ENCODE measurements around the gene NCBP2L. TPM values are rescaled to one million over a fixed set of nuclear protein-coding genes. Genes with fewer than 3 reads are reported as not detected.

Gene NCBP2L
- not detected in 5 replicates for total RNA-seq (2022; extraction: Qiagen RNA extraction)

GRCh38 chrX:107777536-107777832 lies at the start of gene NCBP2L:
NCBP2L (plus strand) TSS chrX:107777733; CDS start chrX:107794221, 16,488 bp downstream.

DNA sequence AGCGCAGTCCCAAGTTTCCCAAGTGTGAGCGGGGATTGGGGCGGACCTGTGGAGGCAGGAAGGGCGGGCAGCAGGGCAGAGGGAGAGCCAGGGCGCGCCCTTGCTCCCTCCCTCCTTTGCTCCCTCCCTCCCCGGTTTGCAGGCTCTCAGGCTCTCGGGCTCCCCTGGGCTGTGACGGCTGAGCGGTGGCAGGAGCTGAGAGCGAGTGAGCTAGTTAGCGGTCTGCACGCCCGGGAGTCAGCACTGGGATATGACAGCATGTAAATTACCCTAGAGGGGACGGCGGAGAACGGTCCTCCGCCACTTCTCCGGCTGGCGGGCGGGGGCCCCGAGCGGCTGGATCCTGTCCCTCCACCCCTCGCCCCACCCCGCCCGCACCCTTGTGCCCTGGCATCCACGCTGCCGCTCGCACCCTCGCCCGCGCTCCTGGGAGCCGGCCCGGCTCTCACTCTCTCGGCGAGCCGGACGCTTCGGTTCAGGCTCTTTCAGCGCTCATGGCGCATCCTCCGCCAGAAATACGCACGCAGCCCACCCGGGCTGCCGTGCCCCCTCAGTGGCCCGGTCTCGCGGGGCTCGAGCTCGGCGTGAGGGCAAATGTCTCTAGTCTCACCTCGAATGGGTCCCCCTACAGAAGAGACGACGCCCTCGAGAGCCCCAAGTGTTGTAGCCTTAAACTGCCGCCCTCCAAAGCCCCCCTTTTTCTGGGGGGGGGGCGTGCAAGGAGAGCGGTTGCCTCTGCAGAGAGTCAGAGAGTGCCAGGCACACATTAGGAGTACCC lies 1.6 kb upstream of the NCBP2L start, which contains the start of gene TSC22D3:
TSC22D3 (minus strand) TSS at position 54 of the 778 bp plus-strand sequence. CDS start 368 bp downstream, outside the sequence.

DNA sequence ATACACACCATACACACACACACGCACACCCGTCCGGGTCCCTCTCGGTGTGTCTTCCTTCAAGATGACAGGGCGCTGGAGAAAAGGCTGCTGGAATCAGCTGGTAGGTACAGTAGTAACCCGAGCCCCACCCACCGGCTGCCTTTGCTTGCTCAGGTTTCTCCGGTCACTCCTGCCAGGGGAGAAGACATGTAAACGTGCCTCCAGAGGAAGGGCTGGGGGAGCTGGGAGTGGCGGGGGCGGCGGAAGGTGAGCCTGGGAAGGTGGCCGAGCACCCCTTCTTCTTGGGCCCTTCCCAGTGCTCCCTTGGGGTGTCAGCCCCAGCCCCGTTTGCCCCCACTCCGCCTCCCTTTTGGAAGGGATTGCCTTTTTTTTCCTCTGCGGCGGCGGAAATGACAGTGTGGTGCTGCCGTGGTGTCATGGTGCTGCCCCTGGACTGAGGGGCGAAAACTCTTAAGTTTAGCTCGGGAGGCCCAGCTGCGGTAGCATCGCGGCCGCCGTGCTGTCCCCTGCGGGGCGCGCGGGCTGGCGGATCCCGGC lies 48.2 kb downstream of the NCBP2L start, which contains the start of gene MID2:
MID2 (plus strand) TSS at position 169 of the 540 bp plus-strand sequence. CDS start 561 bp downstream, outside the sequence.

Other genes with a start within 250 kb of the NCBP2L start
- 89.0 to 101 TPM (median 91.9 TPM) in 5 replicates for gene PRPS1, start 149.2 kb upstream of the NCBP2L start, total RNA-seq (2022; extraction: Qiagen RNA extraction)
- 210 to 273 TPM (median 236 TPM) in 5 replicates for gene TSC22D3, start 1.9 kb upstream of the NCBP2L start, total RNA-seq (2022; extraction: Qiagen RNA extraction)
- gene MID2, start 48.1 kb downstream of the NCBP2L start, total RNA-seq (2022; extraction: Qiagen RNA extraction) = 6.8 to 11.1 TPM (median 9.5 TPM) in 5 replicates
- 0.08 TPM in 1 of 5 replicates, not detected in the others for gene TEX13B, start 204.6 kb downstream of the NCBP2L start, total RNA-seq (2022; extraction: Qiagen RNA extraction)

Measured in A549 treated with dexamethasone at 1 μM for 4 hours (cell line).